Measurements from ENCODE around the gene CAPS. TPM values are rescaled to one million over a fixed set of nuclear protein-coding genes. Genes with fewer than 3 reads are reported as not detected.

CAPS gene
- total RNA-seq, 4 donors from 2014 or later: 67.5 to 95.0 (median 77.4) TPM

- no peaks in the 10 kb centered on the region for H3K36me3 ChIP-seq
- no peaks in the 10 kb centered on the region for H3K27me3 ChIP-seq
- 67 to 69% methylated on average over 13 of the region's 13 CpGs for WGBS, 2 donors
- no peak overlapping the region for H3K4me3 ChIP-seq
- H3K9me3 ChIP-seq: no peaks in the 10 kb centered on the region
- no peak for TF ChIP-seq EP300 (IDR thresholded peaks at IDR 0.05)
- TF ChIP-seq POLR2A (IDR thresholded peaks at IDR 0.05): no peak
- TF ChIP-seq CTCF (IDR thresholded peaks at IDR 0.05): no peak
- H3K4me1 ChIP-seq: peaks cover 0 to 91% (median 68%) of the 10 kb centered on the region in 4 donors
- H3K27ac ChIP-seq: peak overlapping the region in 2 of 4 donors; percentile 85 to 92
- no peak for DNase-seq (ENCODE audit: low spot score in 2 of 2)
These were observed 34.9 kb downstream of the CAPS start for GRCh38 chr19:5948752-5949564.

- peaks cover 0 to 92% (median 74%) of the 10 kb centered on the region in 4 donors for H3K4me1 ChIP-seq
- no peak overlapping the region for H3K4me3 ChIP-seq
- H3K36me3 ChIP-seq: no peaks in the 10 kb centered on the region
- DNase-seq (ENCODE audit: low spot score in 2 of 2): no peak
- H3K27ac ChIP-seq: peak overlapping the region in 2 of 4 donors; percentile 85 to 92
- TF ChIP-seq POLR2A (IDR thresholded peaks at IDR 0.05) (no peak), CTCF (IDR thresholded peaks at IDR 0.05) (no peak), EP300 (IDR thresholded peaks at IDR 0.05) (no peak)
- no peaks in the 10 kb centered on the region for H3K9me3 ChIP-seq
- WGBS, 2 donors: 82 to 88% methylated on average over 13 of the region's 13 CpGs
- H3K27me3 ChIP-seq: no peaks in the 10 kb centered on the region
These were observed 35.8 kb downstream of the CAPS start for GRCh38 chr19:5949792-5950305.

- Histone ChIP-seq H3K4me3 (no peak overlapping the region), H3K4me1 (peaks cover 0 to 98% (median 81%) of the 10 kb centered on the region in 4 donors), H3K27me3 (no peaks in the 10 kb centered on the region), H3K27ac (peak overlapping the region; percentile 33 to 92 (median 62)), H3K36me3 (no peaks in the 10 kb centered on the region), H3K9me3 (no peaks in the 10 kb centered on the region)
- no peak for DNase-seq (ENCODE audit: low spot score in 2 of 2)
- WGBS, 2 donors: 23 to 24% methylated on average over 3 of the region's 3 CpGs
- TF ChIP-seq EP300 (IDR thresholded peaks at IDR 0.05) (no peak), POLR2A (IDR thresholded peaks at IDR 0.05) (no peak), CTCF (IDR thresholded peaks at IDR 0.05) (no peak)
These were observed 36.7 kb downstream of the CAPS start for GRCh38 chr19:5950741-5951140.

DNA sequence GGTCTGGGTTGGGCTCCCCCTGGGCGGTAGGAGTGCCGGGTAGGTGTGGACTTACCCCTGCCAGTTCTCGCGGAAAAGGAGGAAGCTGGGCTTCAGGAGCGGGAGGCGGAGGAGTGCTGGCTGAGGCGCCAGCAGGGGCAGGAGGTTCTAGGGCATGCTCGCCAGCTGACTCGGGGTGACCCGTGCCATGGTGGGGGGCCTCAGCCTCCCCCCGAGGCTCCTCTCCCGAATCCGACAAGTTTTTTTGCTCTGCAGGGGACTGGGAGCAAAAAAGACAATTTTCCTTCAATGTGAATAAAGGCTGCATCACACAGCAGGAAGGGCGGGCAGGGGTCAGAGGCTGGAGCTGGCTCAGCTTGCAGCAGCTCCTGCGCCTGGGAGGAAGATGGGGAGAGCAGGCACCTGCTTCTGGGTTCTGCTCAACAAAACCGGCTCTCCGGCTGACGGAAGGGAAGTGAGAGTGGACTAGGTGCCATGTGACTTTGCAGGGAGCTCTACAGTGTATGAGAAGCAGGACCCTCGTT, 37.3 kb downstream of the CAPS start:
- Histone ChIP-seq H3K4me3 (peak overlapping the region in 1 of 4 donors; percentile 4), H3K4me1 (peaks cover 0 to 99% (median 81%) of the 10 kb centered on the region in 4 donors), H3K27me3 (no peaks in the 10 kb centered on the region), H3K9me3 (no peaks in the 10 kb centered on the region), H3K27ac (peak overlapping the region; percentile 33 to 92 (median 62)), H3K36me3 (no peaks in the 10 kb centered on the region)
- TF ChIP-seq CTCF (IDR thresholded peaks at IDR 0.05) (no peak), EP300 (IDR thresholded peaks at IDR 0.05) (no peak), POLR2A (IDR thresholded peaks at IDR 0.05) (no peak)
- 18 to 29% methylated on average over 16 to 19 of the region's 19 CpGs for WGBS, 2 donors
- DNase-seq (ENCODE audit: low spot score in 2 of 2): no peak

Data from tibial nerve (tissue), 4 donors.